ENCODE measurements around the gene SNX8.

- TF ChIP-seq POLR2A (IDR thresholded peaks at IDR 0.05) (no peak), POLR2AphosphoS5 (IDR thresholded peaks at IDR 0.05) (no peak)
Measured at GRCh38 chr7:2209961-2210323, 104.3 kb downstream of the SNX8 start.

All from prostate gland (tissue), 1 donor.